H1 (cell line): ENCODE measurements around the gene FAM98C. TPM values are rescaled to one million over a fixed set of nuclear protein-coding genes. Genes with fewer than 3 reads are reported as not detected.
A peak's percentile ranks its signal among the peaks of the same experiment; 100 is the strongest.

Experiments used
- CTCF ChIA-PET: fragments of 300-600 bp; sonication (Branson Sonifier 250); formaldehyde crosslinking; loops from one replicate; lab custom pipeline; 2021; ENCODE audit not compliant: partially characterized antibody; lab: Charles Lee
- POLR2A ChIA-PET: fragments of 300-600 bp; sonication (Branson Sonifier 250); formaldehyde crosslinking; loops from one replicate; lab custom pipeline; 2021; ENCODE audit warnings: inconsistent platforms; ENCODE audit not compliant: partially characterized antibody; lab: Charles Lee
- DNase-seq, 2 experiments: peaks; one replicate each; pipeline versions ENCODE4 v3.0.0 to v3.0.0-alpha.2; 2010 to 2022; ENCODE audit warnings: low spot score in 2 of 2, low read depth in 1 of 2, mixed read lengths in 1 of 2
- FAIRE-seq: peaks from 2 replicates; lab custom pipeline; 2011; peaks lifted over from hg19 to GRCh38; lab: Jason Lieb, UNC
- H2AFZ ChIP-seq: 2 replicates; pipeline ENCODE4 v1.8.1; 2012; ENCODE audit warnings: low read length, inconsistent platforms
- H2AK5ac ChIP-seq: 2 replicates; pipeline ENCODE4 v1.6.1; 2013; ENCODE audit warnings: low read depth, low read length
- H2BK120ac ChIP-seq: replicated peaks from 2 replicates; pipeline ENCODE3; 2013; ENCODE audit warnings: low read depth, low read length, inconsistent platforms
- H2BK12ac ChIP-seq: 2 replicates; pipeline ENCODE4 v1.6.1; 2013; ENCODE audit warnings: low read depth, low read length
- H2BK15ac ChIP-seq: 2 replicates; pipeline ENCODE4 v1.6.1; 2013; ENCODE audit warnings: low read length
- H2BK20ac ChIP-seq: 2 replicates; pipeline ENCODE4 v1.6.1; 2013; ENCODE audit warnings: low read length
- H2BK5ac ChIP-seq: 2 replicates; pipeline ENCODE4 v1.6.1; 2013; ENCODE audit warnings: low read depth, low read length
- H3K14ac ChIP-seq: 2 replicates; pipeline ENCODE4 v1.6.1; 2013; ENCODE audit warnings: inconsistent platforms; ENCODE audit not compliant: insufficient read length
- H3K18ac ChIP-seq: 2 replicates; pipeline ENCODE4 v1.6.1; 2013; ENCODE audit warnings: low read length; ENCODE audit errors: extremely low read depth
- H3K23ac ChIP-seq: 2 replicates; pipeline ENCODE4 v1.6.1; 2013; ENCODE audit warnings: inconsistent platforms; ENCODE audit not compliant: insufficient read length
- H3K23me2 ChIP-seq: 2 replicates; pipeline ENCODE4 v1.6.1; 2013; ENCODE audit warnings: low read depth, low read length
- H3K27ac ChIP-seq: 2 replicates; pipeline ENCODE4 v1.6.1; 2011; ENCODE audit warnings: low read depth, low read length, inconsistent platforms
- H3K27me3 ChIP-seq, 4 experiments: replicated peaks in 1 of 4; 1 replicate in 1 of 4; 2 replicates in 3 of 4; pipeline versions ENCODE4 v1.6.1 to v1.8.1; 2011 to 2013; ENCODE audit warnings: low read length in 3 of 4, mild to moderate bottlenecking in 3 of 4, inconsistent platforms in 2 of 4, mixed read lengths in 2 of 4, moderate library complexity in 1 of 4; ENCODE audit not compliant: control insufficient read depth in 3 of 4, insufficient read depth in 3 of 4; ENCODE audit errors: extremely low read depth in 1 of 4
- H3K36me3 ChIP-seq, 4 experiments: 2 replicates each; pipeline versions ENCODE4 v1.6.1 to v1.8.1; 2011 to 2013; ENCODE audit warnings: mild to moderate bottlenecking in 4 of 4, low read length in 3 of 4, moderate library complexity in 2 of 4, control low read depth in 1 of 4, inconsistent platforms in 1 of 4; ENCODE audit not compliant: insufficient read depth in 4 of 4, control insufficient read depth in 2 of 4
- H3K4ac ChIP-seq: replicated peaks from 2 replicates; pipeline ENCODE3; 2013; ENCODE audit warnings: low read length, low read depth, mixed read lengths, inconsistent platforms; ENCODE audit not compliant: insufficient read length
- H3K4me1 ChIP-seq, 4 experiments: replicated peaks in 1 of 4; 1 replicate in 1 of 4; 2 replicates in 3 of 4; pipeline versions ENCODE4 v1.6.1 to v1.8.1; 2011 to 2013; ENCODE audit warnings: low read length in 3 of 4, inconsistent platforms in 2 of 4, mixed read lengths in 1 of 4; ENCODE audit not compliant: insufficient read depth in 4 of 4, control insufficient read depth in 3 of 4
- H3K4me2 ChIP-seq, 2 experiments: 2 replicates each; pipeline versions ENCODE4 v1.6.1 to v1.8.1; 2011 to 2013; ENCODE audit warnings: low read depth in 2 of 2, low read length in 2 of 2, control low read depth in 1 of 2, inconsistent platforms in 1 of 2, mild to moderate bottlenecking in 1 of 2; ENCODE audit not compliant: insufficient read depth in 1 of 2
- H3K4me3 ChIP-seq, 4 experiments: fragments of 200-600, 300-600 bp in 1 of 4; sonication (generic), shearing (Covaris generic), sonication (Bioruptor Twin) in 1 of 4; 2 replicates each; pipeline versions ENCODE4 v1.5.1 to v1.8.1; 2011 to 2016; ENCODE audit warnings: low read length in 4 of 4, low read depth in 3 of 4, control low read depth in 2 of 4, inconsistent platforms in 2 of 4, mild to moderate bottlenecking in 2 of 4, mixed read lengths in 1 of 4, moderate library complexity in 1 of 4; ENCODE audit not compliant: insufficient read depth in 2 of 4; ENCODE audit errors: extremely low read depth in 1 of 4
- H3K56ac ChIP-seq: replicated peaks from 2 replicates; pipeline ENCODE3; 2013; ENCODE audit warnings: low read depth, mild to moderate bottlenecking, mixed read lengths, low read length, inconsistent platforms; ENCODE audit not compliant: insufficient read length
- H3K79me1 ChIP-seq: 2 replicates; pipeline ENCODE4 v1.6.1; 2013; ENCODE audit warnings: low read depth, low read length, control low read depth
- H3K79me2 ChIP-seq, 2 experiments: 2 replicates each; pipeline versions ENCODE4 v1.6.1 to v1.8.1; 2012 to 2013; ENCODE audit warnings: low read length in 2 of 2, mild to moderate bottlenecking in 2 of 2, inconsistent platforms in 1 of 2; ENCODE audit not compliant: insufficient read depth in 2 of 2, control insufficient read depth in 1 of 2
- H3K9ac ChIP-seq, 4 experiments: replicated peaks in 1 of 4; 1 replicate in 1 of 4; 2 replicates in 3 of 4; pipeline versions ENCODE4 v1.6.1 to v1.8.1; 2011 to 2013; ENCODE audit warnings: low read depth in 3 of 4, low read length in 3 of 4, control low read depth in 2 of 4, mild to moderate bottlenecking in 2 of 4, moderate library complexity in 2 of 4, inconsistent platforms in 1 of 4; ENCODE audit errors: extremely low read depth in 1 of 4
- H3K9me3 ChIP-seq, 2 experiments: 2 replicates each; pipeline versions ENCODE4 v1.6.1 to v1.8.1; 2012 to 2013; ENCODE audit warnings: mild to moderate bottlenecking in 2 of 2, moderate library complexity in 2 of 2, control low read depth in 1 of 2, inconsistent platforms in 1 of 2, low read depth in 1 of 2, low read length in 1 of 2, mixed read lengths in 1 of 2; ENCODE audit not compliant: insufficient read depth in 2 of 2
- H4K20me1 ChIP-seq, 2 experiments: replicated peaks in 1 of 2; 2 replicates each; pipeline versions ENCODE3 to v1.8.1; 2011 to 2013; ENCODE audit warnings: inconsistent platforms in 2 of 2, low read length in 2 of 2, mild to moderate bottlenecking in 1 of 2; ENCODE audit not compliant: insufficient read depth in 2 of 2, control insufficient read depth in 1 of 2
- H4K5ac ChIP-seq: 2 replicates; pipeline ENCODE4 v1.6.1; 2013; ENCODE audit warnings: low read length, low read depth, mixed read lengths, inconsistent platforms; ENCODE audit not compliant: insufficient read length
- H4K8ac ChIP-seq: 2 replicates; pipeline ENCODE4 v1.8.0; 2013; ENCODE audit warnings: mild to moderate bottlenecking, moderate library complexity, low read length, inconsistent platforms; ENCODE audit not compliant: insufficient read depth; ENCODE audit errors: extremely low read depth
- H4K91ac ChIP-seq: replicated peaks from 2 replicates; pipeline ENCODE3; 2013; ENCODE audit warnings: low read length, mixed read lengths, inconsistent platforms; ENCODE audit not compliant: insufficient read length
- ASH2L ChIP-seq: fragments of 200-600, 300-600 bp; sonication (generic); IDR thresholded peaks from one replicate; pipeline ENCODE4 v1.7.1; 2017; ENCODE audit warnings: low read length
- BACH1 ChIP-seq: IDR thresholded peaks from 2 replicates; pipeline ENCODE4 v1.6.1; 2012; ENCODE audit warnings: low read length, improper control_type of control experiment
- CREB1 ChIP-seq: IDR thresholded peaks from 2 replicates; pipeline ENCODE4 v1.6.1; 2012; ENCODE audit warnings: inconsistent platforms
- HDAC6 ChIP-seq: IDR thresholded peaks from one replicate; pipeline ENCODE4 v1.7.1; 2012; ENCODE audit warnings: low read depth, mild to moderate bottlenecking, inconsistent platforms, low read length, moderate library complexity
- RFX5 ChIP-seq: IDR thresholded peaks from 2 replicates; pipeline ENCODE4 v1.6.1; 2011; ENCODE audit warnings: low read depth, low read length, improper control_type of control experiment, borderline replicate concordance
- RXRA ChIP-seq: IDR thresholded peaks from 2 replicates; pipeline ENCODE4 v1.6.1; 2011; ENCODE audit warnings: low read depth, mild to moderate bottlenecking, low read length, moderate library complexity; ENCODE audit not compliant: insufficient read depth
- TAF1 ChIP-seq: IDR thresholded peaks from 2 replicates; pipeline ENCODE4 v1.6.1; 2011; ENCODE audit warnings: mild to moderate bottlenecking, low read depth, low read length
- TBP ChIP-seq: IDR thresholded peaks from 2 replicates; pipeline ENCODE4 v1.6.1; 2011; ENCODE audit warnings: low read depth, low read length, improper control_type of control experiment
- WGBS, 2 experiments: shearing (Covaris generic) in 1 of 2; methylation state at CpG; one replicate each; pipeline versions ENCODE4 v1.1.6 to v1.1.7; 2013 to 2015; ENCODE audit warnings: low lambda C conversion rate in 2 of 2, mixed read lengths in 2 of 2, inconsistent platforms in 1 of 2, low coverage in 1 of 2, missing lambda C conversion rate in 1 of 2; ENCODE audit not compliant: insufficient replicate concordance in 2 of 2, insufficient coverage in 1 of 2, insufficient read length in 1 of 2; ENCODE audit errors: extremely low coverage in 1 of 2, missing lambda C conversion rate in 1 of 2; 5-methylcytosine and 5-hydroxymethylcytosine counted together
- polyA plus RNA-seq, 7 experiments: library from polyadenylated mRNA; depleted of rRNA in 3 of 7; stranded (reverse) in 5 of 7; unstranded in 2 of 7; fragments of >200 nt in 5 of 7; fragments of 200-250 nt in 2 of 7; gene quantifications; 1 replicate in 5 of 7; 2 replicates in 1 of 7; 4 replicates in 1 of 7; pipeline versions ENCODE4 v1.2.1 to v1.2.3, GENCODE V29; 2011 to 2013; ENCODE audit warnings: missing spikeins in 2 of 7, mixed read lengths in 2 of 7
- total RNA-seq: library from RNA; stranded (reverse); fragmentation: NEBNext Ultra II Directional; extraction: Animal tissue kit (Norgen Biotek cat#: 25700); gene quantifications from 2 replicates; pipeline ENCODE4 v1.2.1, GENCODE V29; 2021
- TF ChIP-seq, protein P1 (sequence below), 3 experiments: IDR thresholded peaks; 1 replicate in 2 of 3; 2 replicates in 1 of 3; pipeline versions ENCODE4 v1.5.1 to v1.6.1; 2011; ENCODE audit warnings: low read length in 3 of 3, mild to moderate bottlenecking in 3 of 3, inconsistent platforms in 2 of 3, low read depth in 1 of 3, moderate library complexity in 1 of 3; ENCODE audit not compliant: insufficient read depth in 1 of 3; ENCODE audit errors: control extremely low read depth in 1 of 3

Gene FAM98C
- total and polyA plus RNA-seq, 2 of the 8 experiments (the other 6 are each of a cell fraction or from before 2014, with no cell fraction given) = 6.1 to 9.4 TPM

- H3K27ac ChIP-seq = no peak overlapping the region
- no peaks in the 10 kb centered on the region for H3K27me3 ChIP-seq
- no peaks in the 10 kb centered on the region for H3K79me2 ChIP-seq
- no peaks in the 10 kb centered on the region for H3K23me2 ChIP-seq
- no peak overlapping the region for H3K9ac ChIP-seq
- H3K4me2 ChIP-seq = no peak overlapping the region
- H2BK5ac ChIP-seq = no peak overlapping the region
- H3K4me1 ChIP-seq = peaks cover 0 to 5% (median 3%) of the 10 kb centered on the region in 4 experiments; a peak in 5 of 7 replicates
- no peak for TF ChIP-seq RXRA
- TF ChIP-seq TAF1 = no peak
- no peak for TF ChIP-seq RFX5
- TF ChIP-seq HDAC6 = no peak
- no peak for TF ChIP-seq ASH2L
- TF ChIP-seq CREB1 = no peak
- no peak for TF ChIP-seq TBP
- TF ChIP-seq, protein P1, sequence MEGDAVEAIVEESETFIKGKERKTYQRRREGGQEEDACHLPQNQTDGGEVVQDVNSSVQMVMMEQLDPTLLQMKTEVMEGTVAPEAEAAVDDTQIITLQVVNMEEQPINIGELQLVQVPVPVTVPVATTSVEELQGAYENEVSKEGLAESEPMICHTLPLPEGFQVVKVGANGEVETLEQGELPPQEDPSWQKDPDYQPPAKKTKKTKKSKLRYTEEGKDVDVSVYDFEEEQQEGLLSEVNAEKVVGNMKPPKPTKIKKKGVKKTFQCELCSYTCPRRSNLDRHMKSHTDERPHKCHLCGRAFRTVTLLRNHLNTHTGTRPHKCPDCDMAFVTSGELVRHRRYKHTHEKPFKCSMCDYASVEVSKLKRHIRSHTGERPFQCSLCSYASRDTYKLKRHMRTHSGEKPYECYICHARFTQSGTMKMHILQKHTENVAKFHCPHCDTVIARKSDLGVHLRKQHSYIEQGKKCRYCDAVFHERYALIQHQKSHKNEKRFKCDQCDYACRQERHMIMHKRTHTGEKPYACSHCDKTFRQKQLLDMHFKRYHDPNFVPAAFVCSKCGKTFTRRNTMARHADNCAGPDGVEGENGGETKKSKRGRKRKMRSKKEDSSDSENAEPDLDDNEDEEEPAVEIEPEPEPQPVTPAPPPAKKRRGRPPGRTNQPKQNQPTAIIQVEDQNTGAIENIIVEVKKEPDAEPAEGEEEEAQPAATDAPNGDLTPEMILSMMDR (IDR thresholded peaks at IDR 0.05; ENCODE audit: control extremely low read depth in 1 of 3, insufficient read depth in 1 of 3, low read depth in 1 of 3, low read length in 3 of 3) = no peak
- TF ChIP-seq BACH1 = no peak
- ChIA-PET CTCF (interaction anchor here (0.9 to 1.0 kb wide), 2 partner anchors 28 to 140 kb away, joined by 3 to 4 read pairs; partner anchors contain the start of gene C19orf33), POLR2A (interaction anchor here (1.2 to 1.4 kb wide), 2 partner anchors 38 to 41 kb away, joined by 3 to 4 read pairs; partner anchors contain the start of gene FAM98C)
- H4K8ac ChIP-seq = 0 out of 2 replicates have a peak overlapping the region, but pooled peaks have one; percentile 35
- H3K79me1 ChIP-seq = no peaks in the 10 kb centered on the region
- no peak overlapping the region for H4K91ac ChIP-seq
- H3K4ac ChIP-seq = no peak overlapping the region
- no peak overlapping the region for H3K23ac ChIP-seq
- H2BK15ac ChIP-seq = no peak overlapping the region
- WGBS, 2 experiments = 97% methylated on average over 7 of the region's 7 CpGs; no CpG with 5 or more reads in 1 of the 2 experiments
- H2BK20ac ChIP-seq = no peak overlapping the region
- no peaks in the 10 kb centered on the region for H3K9me3 ChIP-seq
- H3K4me3 ChIP-seq = no peak overlapping the region
- no peak overlapping the region for H2BK120ac ChIP-seq
- DNase-seq (no peak), FAIRE-seq (no peak)
- H2AK5ac ChIP-seq = no peak overlapping the region
- H2AFZ ChIP-seq = no peak overlapping the region
- H4K5ac ChIP-seq = no peak overlapping the region
- H2BK12ac ChIP-seq = no peak overlapping the region
- H3K56ac ChIP-seq = no peak overlapping the region
- no peak overlapping the region for H3K14ac ChIP-seq
- no peak overlapping the region for H3K18ac ChIP-seq
- peaks cover 0 to 7% (median 5%) of the 10 kb centered on the region in 4 experiments; a peak in 5 of 8 replicates for H3K36me3 ChIP-seq
- peaks cover 0 to 2% of the 10 kb centered on the region in 2 experiments for H4K20me1 ChIP-seq
These were observed 41.1 kb downstream of the FAM98C start for GRCh38 chr19:38444026-38444425.
